T-cell (primary cell): Measurements from ENCODE around the gene KIF5A. TPM values are rescaled to one million over a fixed set of nuclear protein-coding genes. Genes with fewer than 3 reads are reported as not detected.

Experiments
- ATAC-seq, 4 experiments: fragments of 200-7000 bp in 3 of 4; fragments of 150-1000 bp in 1 of 4; cut with Tn5 transposase; replicated peaks in 1 of 4; 1 replicate in 3 of 4; 2 replicates in 1 of 4; pipeline ENCODE4 v1.10.0; 2021; ENCODE audit warnings: moderate library complexity in 3 of 4, mild to moderate bottlenecking in 2 of 4, moderate number of reproducible peaks in 1 of 4
- CTCF ChIA-PET, 2 donors: fragments of 300-600 bp; sonication (Branson Sonifier 250); formaldehyde crosslinking; loops; one replicate each; lab custom pipeline; 2022; ENCODE audit warnings: antibody characterized with exemption in 2 of 2; lab: Charles Lee
- POLR2A ChIA-PET, 2 donors: fragments of 300-600 bp; sonication (Branson Sonifier 250); formaldehyde crosslinking; loops; one replicate each; lab custom pipeline; 2022; ENCODE audit warnings: antibody characterized with exemption in 2 of 2; lab: Charles Lee
- DNase-seq, 35 experiments: peaks; one replicate each; pipeline versions ENCODE4 v3.0.0 to v3.0.0-alpha.2; 2013 to 2023
- H3K27ac ChIP-seq: one replicate; pipeline ENCODE4 v1.5.1; 2013; ENCODE audit warnings: low read length
- H3K27me3 ChIP-seq, 2 experiments: replicated peaks in 1 of 2; 1 replicate in 1 of 2; 2 replicates in 1 of 2; pipeline versions ENCODE4 v1.6.1 to v1.7.0; 2013; ENCODE audit warnings: low read length in 1 of 2, mixed read lengths in 1 of 2; ENCODE audit not compliant: control insufficient read depth in 2 of 2, insufficient read depth in 2 of 2; ENCODE audit errors: extremely low read depth in 1 of 2
- H3K36me3 ChIP-seq, 2 donors: 1 replicate in 1 of 2; 2 replicates in 1 of 2; pipeline versions ENCODE4 v1.6.1 to v1.7.0; 2013; ENCODE audit warnings: low read length in 1 of 2; ENCODE audit not compliant: control insufficient read depth in 2 of 2, insufficient read depth in 1 of 2; ENCODE audit errors: extremely low read depth in 1 of 2
- H3K4me1 ChIP-seq, 2 experiments: 1 replicate in 1 of 2; 2 replicates in 1 of 2; pipeline versions ENCODE4 v1.6.1 to v1.7.0; 2013; ENCODE audit warnings: low read length in 2 of 2, mixed read lengths in 1 of 2; ENCODE audit not compliant: insufficient read depth in 2 of 2, control insufficient read depth in 1 of 2; ENCODE audit errors: extremely low read depth in 1 of 2
- H3K4me3 ChIP-seq, 2 donors: 1 replicate in 1 of 2; 2 replicates in 1 of 2; pipeline versions ENCODE4 v1.5.1 to v1.7.0; 2013; ENCODE audit warnings: mild to moderate bottlenecking in 2 of 2, low read length in 1 of 2, moderate library complexity in 1 of 2; ENCODE audit not compliant: control insufficient read depth in 1 of 2; ENCODE audit errors: extremely low read depth in 1 of 2
- H3K9me3 ChIP-seq: 2 replicates; pipeline ENCODE4 v1.7.0; 2013
- H3K27ac Mint-ChIP-seq, 2 donors: one replicate each; pipeline ENCODE4 v1.8.0; 2020 to 2021; ENCODE audit warnings: mild to moderate bottlenecking in 2 of 2, mixed read lengths in 2 of 2
- H3K27me3 Mint-ChIP-seq, 2 donors: one replicate each; pipeline ENCODE4 v1.8.0; 2021 to 2022; ENCODE audit warnings: mixed read lengths in 2 of 2
- H3K36me3 Mint-ChIP-seq: one replicate; pipeline ENCODE4 v1.8.0; 2021; ENCODE audit warnings: mixed read lengths
- H3K4me1 Mint-ChIP-seq, 3 donors: one replicate each; pipeline ENCODE4 v1.8.0; 2020 to 2022; ENCODE audit warnings: mixed read lengths in 3 of 3, mild to moderate bottlenecking in 1 of 3
- H3K4me3 Mint-ChIP-seq, 3 donors: one replicate each; pipeline ENCODE4 v1.8.0; 2020 to 2022; ENCODE audit warnings: mild to moderate bottlenecking in 3 of 3, mixed read lengths in 3 of 3, moderate library complexity in 3 of 3
- H3K9me3 Mint-ChIP-seq, 3 donors: one replicate each; pipeline ENCODE4 v1.8.0; 2020 to 2022; ENCODE audit warnings: mixed read lengths in 3 of 3
- WGBS: methylation state at CpG from one replicate; pipeline ENCODE4 v1.1.5; 2013; ENCODE audit warnings: missing lambda C conversion rate; ENCODE audit not compliant: insufficient coverage; 5-methylcytosine and 5-hydroxymethylcytosine counted together
- total RNA-seq, 35 experiments: library from RNA in 6 of 35; stranded (reverse) in 6 of 35; fragments of 120-200 nt in 1 of 35; gene quantifications; one replicate each; pipeline versions ENCODE4 v1.2.1 to v1.2.4 and lab custom pipeline; 2013 to 2026

KIF5A gene
- total RNA-seq, 5 donors from 2014 or later (not counting 1 experiment from before 2014, with no cell fraction given): 0.83 to 1.8 (median 0.92) TPM

- ChIA-PET POLR2A (interaction anchor here in 1 of 2 donors (0.6 kb wide), 2 partner anchors 40 to 51 kb away, joined by 6 read pairs; partner anchors contain the start of gene ARHGAP9), CTCF (no interaction called here)
- H3K36me3 ChIP-seq: peaks cover 12 to 90% of the 10 kb centered on the region in 2 donors
- Mint-ChIP-seq H3K27ac (peak overlapping the region in 1 of 2 donors; percentile 4), H3K27me3 (no peaks in the 10 kb centered on the region), H3K4me1 (peaks cover 2 to 9% (median 3%) of the 10 kb centered on the region in 3 donors), H3K4me3 (no peak overlapping the region), H3K36me3 (peaks cover 52% of the 10 kb centered on the region), H3K9me3 (no peaks in the 10 kb centered on the region)
- H3K4me3 ChIP-seq: no peak overlapping the region
- no peak for DNase-seq
- no peak for ATAC-seq
- WGBS: no CpG with 5 or more reads among the region's 5 CpGs
- no peaks in the 10 kb centered on the region for H3K9me3 ChIP-seq
- H3K27me3 ChIP-seq: no peaks in the 10 kb centered on the region
- no peak overlapping the region for H3K27ac ChIP-seq
- peaks cover 0 to 8% of the 10 kb centered on the region in 2 experiments for H3K4me1 ChIP-seq
Measured at GRCh38 chr12:57530396-57531142, 19.3 kb upstream of the KIF5A start.

- no peak overlapping the region for H3K4me3 ChIP-seq
- Mint-ChIP-seq H3K36me3 (peaks cover 54% of the 10 kb centered on the region), H3K4me3 (no peak overlapping the region), H3K9me3 (no peaks in the 10 kb centered on the region), H3K4me1 (peaks cover 2 to 9% (median 2%) of the 10 kb centered on the region in 3 donors), H3K27ac (no peak overlapping the region), H3K27me3 (no peaks in the 10 kb centered on the region)
- no peak overlapping the region for H3K27ac ChIP-seq
- CTCF ChIA-PET: no interaction called here
- no peaks in the 10 kb centered on the region for H3K9me3 ChIP-seq
- ATAC-seq: no peak
- H3K36me3 ChIP-seq: peaks cover 15 to 83% of the 10 kb centered on the region in 2 donors
- H3K4me1 ChIP-seq: no peaks in the 10 kb centered on the region
- H3K27me3 ChIP-seq: no peaks in the 10 kb centered on the region
- POLR2A ChIA-PET: interaction anchor here in 1 of 2 donors (1.1 kb wide), 1 partner anchor 18 kb away, joined by 3 read pairs; no protein-coding TSS in a partner anchor
- WGBS: 71% methylated on average over 1 of the region's 1 CpG
- no peak for DNase-seq
Measured at GRCh38 chr12:57531836-57532235, 18.0 kb upstream of the KIF5A start.

- 100% methylated on average over 1 of the region's 8 CpGs for WGBS
- DNase-seq: no peak
- no peak for ATAC-seq
- Histone ChIP-seq H3K4me3 (no peak overlapping the region), H3K27me3 (no peaks in the 10 kb centered on the region), H3K36me3 (peaks cover 15 to 75% of the 10 kb centered on the region in 2 donors), H3K4me1 (no peaks in the 10 kb centered on the region), H3K27ac (no peak overlapping the region), H3K9me3 (no peaks in the 10 kb centered on the region)
- peaks cover 0 to 9% (median 2%) of the 10 kb centered on the region in 3 donors for H3K4me1 Mint-ChIP-seq
- CTCF ChIA-PET: interaction anchor here (0.6 kb wide), 2 partner anchors 57 to 532 kb away, joined by 3 read pairs; no protein-coding TSS in a partner anchor
- no peak overlapping the region for H3K27ac Mint-ChIP-seq
- H3K9me3 Mint-ChIP-seq: no peaks in the 10 kb centered on the region
- POLR2A ChIA-PET: interaction anchor here in 1 of 2 donors (0.6 to 1.1 kb wide), 3 partner anchors 20 to 95 kb away, joined by 3 to 4 read pairs (median 3); no protein-coding TSS in a partner anchor
- H3K27me3 Mint-ChIP-seq: no peaks in the 10 kb centered on the region
- peaks cover 59% of the 10 kb centered on the region for H3K36me3 Mint-ChIP-seq
- H3K4me3 Mint-ChIP-seq: no peak overlapping the region
Measured at GRCh38 chr12:57533108-57533507, 16.7 kb upstream of the KIF5A start.

- Histone ChIP-seq H3K9me3 (no peaks in the 10 kb centered on the region), H3K36me3 (peaks cover 12 to 68% of the 10 kb centered on the region in 2 donors), H3K4me3 (no peak overlapping the region), H3K27me3 (no peaks in the 10 kb centered on the region), H3K4me1 (no peaks in the 10 kb centered on the region), H3K27ac (no peak overlapping the region)
- Mint-ChIP-seq H3K36me3 (peaks cover 63% of the 10 kb centered on the region), H3K4me1 (peaks cover 0 to 9% (median 5%) of the 10 kb centered on the region in 3 donors), H3K9me3 (no peaks in the 10 kb centered on the region), H3K4me3 (no peak overlapping the region), H3K27ac (peak overlapping the region in 1 of 2 donors; percentile 28), H3K27me3 (no peaks in the 10 kb centered on the region)
- ChIA-PET POLR2A (interaction anchor here in 1 of 2 donors (0.5 kb wide), 1 partner anchor 29 kb away, joined by 3 read pairs; no protein-coding TSS in a partner anchor), CTCF (interaction anchor here in 1 of 2 donors (0.6 kb wide), 1 partner anchor 43 kb away, joined by 11 read pairs; no protein-coding TSS in a partner anchor)
- 100% methylated on average over 5 of the region's 5 CpGs for WGBS
- ATAC-seq (no peak), DNase-seq (no peak)
Measured at GRCh38 chr12:57534250-57534649, 15.6 kb upstream of the KIF5A start.

GRCh38 chr12:57534991-57535543, 14.8 kb upstream of the KIF5A start:
- H3K27ac Mint-ChIP-seq: no peak overlapping the region
- peaks cover 0 to 3% (median 2%) of the 10 kb centered on the region in 3 donors for H3K4me1 Mint-ChIP-seq
- no peaks in the 10 kb centered on the region for H3K27me3 Mint-ChIP-seq
- H3K27ac ChIP-seq: no peak overlapping the region
- ATAC-seq (no peak), DNase-seq (no peak)
- no peak overlapping the region for H3K4me3 Mint-ChIP-seq
- WGBS: 90% methylated on average over 2 of the region's 3 CpGs
- ChIA-PET CTCF (interaction anchor here (0.6 to 1.0 kb wide), 2 partner anchors 44 to 327 kb away, joined by 3 to 11 read pairs; no protein-coding TSS in a partner anchor), POLR2A (interaction anchor here in 1 of 2 donors (0.6 kb wide), 1 partner anchor 21 kb away, joined by 6 read pairs; no protein-coding TSS in a partner anchor)
- H3K36me3 Mint-ChIP-seq: peaks cover 56% of the 10 kb centered on the region
- H3K27me3 ChIP-seq: no peaks in the 10 kb centered on the region
- H3K9me3 ChIP-seq: no peaks in the 10 kb centered on the region
- no peaks in the 10 kb centered on the region for H3K9me3 Mint-ChIP-seq
- peaks cover 12 to 63% of the 10 kb centered on the region in 2 donors for H3K36me3 ChIP-seq
- no peaks in the 10 kb centered on the region for H3K4me1 ChIP-seq
- no peak overlapping the region for H3K4me3 ChIP-seq
